Stomach (tissue), 4 donors: ENCODE results near the gene SELENOW.

Experiments used
- CTCF ChIP-seq, 7 experiments: fragments of 450-650 bp in 4 of 7; fragments of 200-600 bp in 3 of 7; sonication (generic) in 3 of 7; IDR thresholded peaks; one replicate each; pipeline ENCODE4 v1.5.1; 2016 to 2019; ENCODE audit warnings: antibody characterized with exemption in 7 of 7, control low read depth in 2 of 7, mild to moderate bottlenecking in 1 of 7
- POLR2AphosphoS5 ChIP-seq, 3 donors: sonication (generic); formaldehyde crosslinking; IDR thresholded peaks; one replicate each; pipeline ENCODE4 v1.6.1; 2016; ENCODE audit warnings: antibody characterized with exemption in 3 of 3

GRCh38 chr19:47776568-47776967, 1.9 kb upstream of the SELENOW start:
- no peak for TF ChIP-seq CTCF (IDR thresholded peaks at IDR 0.05)
- TF ChIP-seq POLR2AphosphoS5 (IDR thresholded peaks at IDR 0.05): no peak
